Cerebellar nuclear complex (tissue), 1 donor: ENCODE results near the gene ID4.

ENCODE experiments used
- DNase-seq, 2 experiments: peaks; one replicate each; lab custom pipeline; 2025; lab: John Stamatoyannopoulos, UW

Gene ID4

DNA sequence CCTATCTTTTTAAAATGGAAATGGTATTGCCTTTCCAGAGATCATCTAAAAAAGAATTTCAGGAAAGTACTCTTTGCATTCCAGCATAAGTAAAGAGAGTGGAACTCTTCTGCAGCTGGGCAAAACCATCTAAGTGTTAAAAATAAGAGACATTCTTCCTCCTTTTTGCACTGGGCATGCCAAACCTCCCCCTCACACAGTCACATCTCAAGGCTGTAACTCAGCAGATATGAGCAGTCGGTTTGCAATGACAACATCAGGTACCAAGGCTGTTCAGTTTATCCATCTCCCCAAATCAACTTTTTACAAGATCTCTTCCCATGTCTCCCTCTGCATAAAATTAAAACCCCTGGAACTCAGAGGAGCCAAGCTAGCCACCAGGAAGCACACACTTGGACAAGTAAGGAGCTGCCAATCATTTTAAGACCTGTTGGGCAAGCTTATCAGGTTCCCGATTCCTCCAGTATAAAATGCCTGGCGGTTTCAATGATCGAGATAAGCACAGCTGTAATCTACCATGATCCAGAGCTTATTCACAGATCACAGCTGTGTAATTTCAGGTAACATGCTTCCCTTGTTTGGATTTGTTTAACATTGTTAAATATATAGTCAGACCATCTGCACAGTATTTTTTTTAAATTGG lies 23.2 kb downstream of the ID4 start:
- DNase-seq = no peak

GRCh38 chr6:19864285-19864684 lies 27.1 kb downstream of the ID4 start:
- DNase-seq = no peak

DNA sequence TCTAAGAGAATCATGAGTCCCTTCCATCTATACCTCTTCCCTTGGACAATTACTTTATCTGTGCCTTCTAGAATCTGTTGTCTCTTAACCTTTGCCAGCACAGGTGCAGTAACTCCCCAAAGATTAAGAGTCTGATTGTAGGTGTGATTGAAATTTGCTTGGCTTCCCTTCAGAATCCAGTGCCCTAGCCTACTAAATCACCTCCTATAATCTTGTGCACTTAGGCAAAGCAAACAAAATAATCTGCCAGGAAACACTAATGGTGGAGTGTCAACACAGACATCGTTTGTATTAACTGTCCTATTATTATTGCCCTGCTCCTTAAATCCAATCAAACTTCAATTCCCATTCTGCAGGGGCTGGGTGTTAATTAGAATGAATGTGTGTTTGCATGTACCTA lies 28.0 kb downstream of the ID4 start:
- no peak for DNase-seq

GRCh38 chr6:19866173-19866984 lies 29.2 kb downstream of the ID4 start:
- no peak for DNase-seq

DNA sequence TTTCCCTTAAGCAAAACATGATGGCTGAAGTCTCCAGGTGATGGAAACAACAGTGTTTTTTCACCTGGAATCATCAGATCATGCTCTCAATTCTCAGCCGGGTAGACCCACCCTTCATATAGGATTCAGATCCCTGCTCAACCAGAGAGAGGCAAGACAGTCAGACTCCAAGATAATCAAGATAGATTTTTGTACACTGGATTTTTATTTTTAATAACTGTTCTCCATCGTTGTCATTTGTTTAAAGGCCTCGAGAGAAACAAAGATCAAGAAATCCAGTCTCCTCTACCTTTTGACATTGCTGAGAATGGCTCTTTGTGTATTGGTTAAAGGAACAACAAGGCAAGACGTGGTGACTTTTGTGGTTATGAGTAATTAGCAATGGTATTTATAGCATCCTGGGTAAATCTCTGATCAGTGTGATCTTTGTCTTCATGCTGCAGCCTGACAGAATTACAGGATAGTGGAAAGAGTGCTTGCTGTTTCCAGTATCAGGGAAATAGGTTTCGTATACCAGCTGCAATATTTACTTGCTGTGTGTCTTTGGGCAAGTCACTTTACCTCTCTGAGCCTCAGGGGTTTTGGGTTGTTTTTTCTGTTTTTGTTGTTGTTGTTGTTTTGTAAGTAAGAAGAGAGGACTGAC lies 29.9 kb downstream of the ID4 start:
- no peak for DNase-seq

DNA sequence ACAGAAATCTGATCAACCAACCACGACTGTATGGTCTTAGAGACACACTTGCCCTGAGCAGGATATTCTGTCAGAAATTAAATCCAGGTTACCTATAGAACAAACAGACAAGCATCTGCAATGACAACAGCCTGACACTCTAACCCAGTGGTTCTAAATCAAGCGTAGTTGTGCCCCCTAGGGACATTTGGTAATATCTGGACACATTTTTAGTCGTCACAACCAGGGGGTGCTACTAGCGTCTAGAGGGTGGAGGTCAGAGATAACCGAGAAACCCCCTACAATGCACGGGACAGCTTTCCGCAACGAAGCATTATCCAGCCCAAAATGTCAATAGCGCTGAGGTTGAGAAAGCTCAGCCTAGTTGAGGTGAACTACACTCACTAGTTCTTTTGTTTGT lies 32.3 kb downstream of the ID4 start:
- DNase-seq = no peak

GRCh38 chr6:19870322-19870721 lies 33.2 kb downstream of the ID4 start:
- DNase-seq = no peak

- no peak for DNase-seq
Measured at GRCh38 chr6:19873031-19873430, 35.9 kb downstream of the ID4 start.

- no peak for DNase-seq
Measured at GRCh38 chr6:19876672-19877071, 39.5 kb downstream of the ID4 start.

- DNase-seq = no peak
Measured at GRCh38 chr6:19879663-19880062, 42.5 kb downstream of the ID4 start.

GRCh38 chr6:19880066-19880465 lies 42.9 kb downstream of the ID4 start:
- DNase-seq = no peak

DNA sequence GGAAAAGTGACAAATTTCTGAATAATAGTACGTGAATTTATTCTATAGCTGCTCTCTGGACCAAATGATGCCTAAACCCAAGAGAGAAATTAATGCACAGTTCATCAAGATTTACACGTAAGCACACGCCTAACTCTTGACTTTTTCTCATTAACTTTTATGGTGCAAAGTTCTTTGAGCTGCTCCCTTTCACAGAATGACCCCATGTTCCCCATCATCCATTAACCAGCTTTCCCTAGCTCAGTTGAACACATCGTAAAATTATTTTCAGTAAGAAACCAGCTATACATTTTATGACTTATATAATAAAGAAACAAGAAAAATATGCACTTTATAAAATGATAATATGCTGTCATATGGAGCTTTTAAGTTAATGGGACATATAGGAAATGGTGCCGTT lies 54.3 kb downstream of the ID4 start:
- DNase-seq = no peak
